Measurements from ENCODE around the gene FLT3LG.

FLT3LG gene

GRCh38 chr19:49475995-49476880, 2.2 kb downstream of the FLT3LG start:
- no peaks in the 10 kb centered on the region for H3K4me1 ChIP-seq (ENCODE audit: control insufficient read depth in 1 of 2, insufficient read depth in 2 of 2, low read length in 2 of 2)
- H4K8ac ChIP-seq (ENCODE audit: low read depth, low read length) = no peak overlapping the region
- no peak overlapping the region for H3K27ac ChIP-seq (ENCODE audit: low read depth, low read length)
- no peaks in the 10 kb centered on the region for H3K79me2 ChIP-seq (ENCODE audit: control insufficient read depth, insufficient read depth, low read length, poor library complexity)
- H2BK12ac ChIP-seq (ENCODE audit: low read length) = no peak overlapping the region
- no peak overlapping the region for H4K91ac ChIP-seq (ENCODE audit: low read depth, low read length)
- no peaks in the 10 kb centered on the region for H3K9me3 ChIP-seq (ENCODE audit: insufficient read depth, low read depth, low read length)
- no peaks in the 10 kb centered on the region for H3K36me3 ChIP-seq (ENCODE audit: control insufficient read depth in 1 of 2, insufficient read depth in 2 of 2, low read length in 2 of 2)
- no peak overlapping the region for H3K4ac ChIP-seq (ENCODE audit: low read depth, low read length)
- no peak overlapping the region for H3K9ac ChIP-seq (ENCODE audit: low read length)
- H2AK5ac ChIP-seq (ENCODE audit: low read length) = no peak overlapping the region
- peak overlapping the region; percentile 32 for H3K4me2 ChIP-seq (ENCODE audit: low read length)
- H2AFZ ChIP-seq (ENCODE audit: insufficient read depth, low read length, poor library complexity) = no peak overlapping the region
- no peak overlapping the region for H3K23ac ChIP-seq (ENCODE audit: low read length)
- H3K18ac ChIP-seq (ENCODE audit: low read length) = no peak overlapping the region
- peak; percentile 44 to 61 for DNase-seq
- no peak overlapping the region for H2BK120ac ChIP-seq (ENCODE audit: insufficient read depth, low read length, poor library complexity)
- no peak overlapping the region for H2BK5ac ChIP-seq (ENCODE audit: low read depth, low read length, poor library complexity)
- WGBS (ENCODE audit: extremely low coverage, insufficient coverage, insufficient read length) = no CpG with 5 or more reads among the region's 27 CpGs
- no peak overlapping the region for H4K12ac ChIP-seq (ENCODE audit: low read depth, low read length)
- H3K4me3 ChIP-seq (ENCODE audit: low read depth, low read length) = no peak overlapping the region
- H3K27me3 ChIP-seq (ENCODE audit: insufficient read depth, low read length) = no peaks in the 10 kb centered on the region
- H3K14ac ChIP-seq (ENCODE audit: low read length) = no peak overlapping the region
- no peaks in the 10 kb centered on the region for H3K79me1 ChIP-seq (ENCODE audit: low read length)

- Histone ChIP-seq H4K12ac (ENCODE audit: low read depth, low read length) (no peak overlapping the region), H3K14ac (ENCODE audit: low read length) (no peak overlapping the region), H2BK5ac (ENCODE audit: low read depth, low read length, poor library complexity) (no peak overlapping the region), H4K91ac (ENCODE audit: low read depth, low read length) (no peak overlapping the region), H3K36me3 (ENCODE audit: control insufficient read depth in 1 of 2, insufficient read depth in 2 of 2, low read length in 2 of 2) (no peaks in the 10 kb centered on the region), H3K4ac (ENCODE audit: low read depth, low read length) (no peak overlapping the region), H3K27ac (ENCODE audit: low read depth, low read length) (no peak overlapping the region), H3K79me2 (ENCODE audit: control insufficient read depth, insufficient read depth, low read length, poor library complexity) (no peaks in the 10 kb centered on the region), H4K8ac (ENCODE audit: low read depth, low read length) (no peak overlapping the region), H3K4me1 (ENCODE audit: control insufficient read depth in 1 of 2, insufficient read depth in 2 of 2, low read length in 2 of 2) (no peaks in the 10 kb centered on the region), H2AK5ac (ENCODE audit: low read length) (no peak overlapping the region), H2AFZ (ENCODE audit: insufficient read depth, low read length, poor library complexity) (no peak overlapping the region), H2BK120ac (ENCODE audit: insufficient read depth, low read length, poor library complexity) (no peak overlapping the region), H3K23ac (ENCODE audit: low read length) (no peak overlapping the region), H2BK12ac (ENCODE audit: low read length) (no peak overlapping the region), H3K9me3 (ENCODE audit: insufficient read depth, low read depth, low read length) (no peaks in the 10 kb centered on the region), H3K18ac (ENCODE audit: low read length) (no peak overlapping the region), H3K4me3 (ENCODE audit: low read depth, low read length) (no peak overlapping the region), H3K9ac (ENCODE audit: low read length) (no peak overlapping the region), H3K4me2 (ENCODE audit: low read length) (no peak overlapping the region), H3K27me3 (ENCODE audit: insufficient read depth, low read length) (no peaks in the 10 kb centered on the region), H3K79me1 (ENCODE audit: low read length) (no peaks in the 10 kb centered on the region)
- DNase-seq = no peak
- no CpG with 5 or more reads among the region's 14 CpGs for WGBS (ENCODE audit: extremely low coverage, insufficient coverage, insufficient read length)
Observed at GRCh38 chr19:49479975-49480628, 6.1 kb downstream of the FLT3LG start.

GRCh38 chr19:49481020-49481683, 7.1 kb downstream of the FLT3LG start:
- no peak overlapping the region for H3K9ac ChIP-seq (ENCODE audit: low read length)
- H3K4me3 ChIP-seq (ENCODE audit: low read depth, low read length) = no peak overlapping the region
- no peaks in the 10 kb centered on the region for H3K4me1 ChIP-seq (ENCODE audit: control insufficient read depth in 1 of 2, insufficient read depth in 2 of 2, low read length in 2 of 2)
- no peak overlapping the region for H2BK12ac ChIP-seq (ENCODE audit: low read length)
- no peak overlapping the region for H4K8ac ChIP-seq (ENCODE audit: low read depth, low read length)
- no peak overlapping the region for H3K18ac ChIP-seq (ENCODE audit: low read length)
- H3K79me2 ChIP-seq (ENCODE audit: control insufficient read depth, insufficient read depth, low read length, poor library complexity) = no peaks in the 10 kb centered on the region
- no peak overlapping the region for H3K4me2 ChIP-seq (ENCODE audit: low read length)
- no peak overlapping the region for H2AFZ ChIP-seq (ENCODE audit: insufficient read depth, low read length, poor library complexity)
- WGBS (ENCODE audit: extremely low coverage, insufficient coverage, insufficient read length) = no CpG with 5 or more reads among the region's 7 CpGs
- no peak overlapping the region for H4K91ac ChIP-seq (ENCODE audit: low read depth, low read length)
- no peak overlapping the region for H3K27ac ChIP-seq (ENCODE audit: low read depth, low read length)
- H3K79me1 ChIP-seq (ENCODE audit: low read length) = no peaks in the 10 kb centered on the region
- H3K23ac ChIP-seq (ENCODE audit: low read length) = no peak overlapping the region
- no peak overlapping the region for H2BK120ac ChIP-seq (ENCODE audit: insufficient read depth, low read length, poor library complexity)
- no peak for DNase-seq
- no peak overlapping the region for H3K4ac ChIP-seq (ENCODE audit: low read depth, low read length)
- H4K12ac ChIP-seq (ENCODE audit: low read depth, low read length) = no peak overlapping the region
- H3K9me3 ChIP-seq (ENCODE audit: insufficient read depth, low read depth, low read length) = no peaks in the 10 kb centered on the region
- H2BK5ac ChIP-seq (ENCODE audit: low read depth, low read length, poor library complexity) = no peak overlapping the region
- no peak overlapping the region for H3K14ac ChIP-seq (ENCODE audit: low read length)
- no peak overlapping the region for H2AK5ac ChIP-seq (ENCODE audit: low read length)
- no peaks in the 10 kb centered on the region for H3K36me3 ChIP-seq (ENCODE audit: control insufficient read depth in 1 of 2, insufficient read depth in 2 of 2, low read length in 2 of 2)
- H3K27me3 ChIP-seq (ENCODE audit: insufficient read depth, low read length) = no peaks in the 10 kb centered on the region

- Histone ChIP-seq H3K79me1 (ENCODE audit: low read length) (peaks cover 11% of the 10 kb centered on the region), H3K4me3 (ENCODE audit: low read depth, low read length) (no peak overlapping the region), H2BK12ac (ENCODE audit: low read length) (no peak overlapping the region), H3K4me1 (ENCODE audit: control insufficient read depth in 1 of 2, insufficient read depth in 2 of 2, low read length in 2 of 2) (peaks cover 0 to 3% of the 10 kb centered on the region in 2 experiments), H3K36me3 (ENCODE audit: control insufficient read depth in 1 of 2, insufficient read depth in 2 of 2, low read length in 2 of 2) (peaks cover 25 to 28% of the 10 kb centered on the region in 2 experiments), H2AK5ac (ENCODE audit: low read length) (peak overlapping the region; percentile 88), H3K23ac (ENCODE audit: low read length) (no peak overlapping the region), H2BK120ac (ENCODE audit: insufficient read depth, low read length, poor library complexity) (no peak overlapping the region), H4K91ac (ENCODE audit: low read depth, low read length) (peak overlapping the region; percentile 75), H3K9me3 (ENCODE audit: insufficient read depth, low read depth, low read length) (peaks cover 4% of the 10 kb centered on the region), H3K27me3 (ENCODE audit: insufficient read depth, low read length) (no peaks in the 10 kb centered on the region), H4K12ac (ENCODE audit: low read depth, low read length) (peak overlapping the region; percentile 90), H3K18ac (ENCODE audit: low read length) (no peak overlapping the region), H2BK5ac (ENCODE audit: low read depth, low read length, poor library complexity) (no peak overlapping the region), H2AFZ (ENCODE audit: insufficient read depth, low read length, poor library complexity) (no peak overlapping the region), H3K4me2 (ENCODE audit: low read length) (no peak overlapping the region), H3K14ac (ENCODE audit: low read length) (no peak overlapping the region), H3K4ac (ENCODE audit: low read depth, low read length) (no peak overlapping the region), H4K8ac (ENCODE audit: low read depth, low read length) (peak overlapping the region; percentile 92), H3K27ac (ENCODE audit: low read depth, low read length) (no peak overlapping the region), H3K9ac (ENCODE audit: low read length) (peak overlapping the region; percentile 5), H3K79me2 (ENCODE audit: control insufficient read depth, insufficient read depth, low read length, poor library complexity) (peaks cover 17% of the 10 kb centered on the region)
- DNase-seq = no peak
- WGBS (ENCODE audit: extremely low coverage, insufficient coverage, insufficient read length) = no CpG with 5 or more reads among the region's 7 CpGs
Observed at GRCh38 chr19:49486232-49486631, 12.2 kb downstream of the FLT3LG start.
